ENCODE measurements around the gene ZFX.
A peak's percentile ranks its signal among the peaks of the same experiment; 100 is the strongest.

Gene ZFX

DNA sequence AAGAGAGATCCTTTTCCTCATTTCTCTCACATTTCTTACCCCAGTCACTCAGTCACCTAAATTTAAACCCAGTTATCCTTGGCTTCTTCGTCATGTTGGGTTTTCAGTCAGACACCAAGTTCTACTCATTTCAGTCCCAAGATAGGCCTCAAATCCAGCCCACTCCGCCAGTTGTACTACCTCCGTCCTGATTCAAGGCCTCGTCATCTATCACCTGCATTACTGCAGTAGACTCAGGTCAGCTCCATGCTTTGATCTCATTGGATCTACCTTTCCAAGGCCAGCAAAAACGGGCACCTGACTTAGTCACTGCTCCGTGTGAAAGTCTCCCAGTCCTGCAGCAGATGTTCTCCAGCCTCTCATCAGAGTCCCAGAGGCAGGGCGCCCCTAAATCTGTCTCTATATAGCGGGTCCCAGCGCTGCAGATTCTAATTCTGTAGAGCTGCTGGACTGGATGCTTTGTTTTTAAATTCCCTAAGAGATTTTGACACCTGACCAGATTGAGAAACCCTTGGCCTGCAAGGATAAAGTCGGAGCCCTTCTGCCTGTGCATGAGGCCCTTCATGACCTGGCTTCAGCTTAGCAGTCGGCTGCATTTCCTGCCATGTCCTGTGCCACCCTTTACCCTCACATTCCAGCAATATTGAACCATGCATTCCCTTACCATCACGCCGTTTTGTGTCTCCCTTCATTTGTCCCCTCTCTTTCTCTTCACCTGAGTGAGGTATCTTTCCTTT is 53.7 kb downstream of the ZFX start:
- DNase-seq: no peak

GRCh38 chrX:24204331-24204730 is 54.8 kb downstream of the ZFX start:
- no peak for DNase-seq

DNA sequence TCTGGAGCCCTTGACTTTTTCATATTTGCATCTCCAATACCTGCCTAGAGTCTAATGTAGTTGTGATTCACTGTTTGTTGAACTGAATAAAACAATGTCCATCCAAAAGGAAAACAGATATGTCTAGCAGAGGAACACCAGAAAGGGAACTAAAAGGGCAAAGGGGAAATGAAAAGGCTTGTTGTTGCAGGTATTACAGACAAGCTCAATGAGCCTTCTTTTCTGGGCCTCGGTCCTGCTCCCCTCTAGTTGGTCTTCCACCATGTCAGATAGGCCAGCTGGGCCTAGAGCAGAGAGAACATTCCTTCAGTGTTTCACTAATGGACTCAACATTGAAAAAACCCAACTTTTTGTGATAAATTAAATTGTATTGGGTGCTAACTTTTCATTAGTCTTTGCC is 55.4 kb downstream of the ZFX start:
- peak; percentile 5 for DNase-seq

DNA sequence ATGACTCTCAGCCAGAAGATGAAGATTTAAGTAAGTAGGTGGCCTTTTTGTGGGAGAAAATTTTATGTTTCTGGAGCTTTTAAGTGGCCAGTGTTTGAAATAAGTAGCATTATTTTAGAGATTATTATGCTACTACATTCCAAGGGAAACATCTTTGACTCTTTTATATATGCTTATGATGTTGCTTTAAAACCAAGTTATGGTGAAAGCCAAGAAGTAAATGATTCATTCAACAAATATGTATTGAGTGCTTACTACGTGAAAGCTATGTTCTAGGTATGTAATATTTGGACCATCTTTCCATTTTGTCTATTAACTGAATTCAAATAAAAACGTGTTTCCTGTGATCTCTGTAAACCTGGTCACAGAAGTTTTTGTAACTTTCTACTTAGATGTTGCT is 58.3 kb downstream of the ZFX start:
- DNase-seq: no peak

- DNase-seq: no peak
These were observed 59.1 kb downstream of the ZFX start for GRCh38 chrX:24208496-24209240.

GRCh38 chrX:24210190-24210589 is 60.7 kb downstream of the ZFX start:
- DNase-seq: no peak

- no peak for DNase-seq
These were observed 65.0 kb downstream of the ZFX start for GRCh38 chrX:24214568-24214967.

GRCh38 chrX:24215272-24215671 is 65.7 kb downstream of the ZFX start:
- DNase-seq: no peak

DNA sequence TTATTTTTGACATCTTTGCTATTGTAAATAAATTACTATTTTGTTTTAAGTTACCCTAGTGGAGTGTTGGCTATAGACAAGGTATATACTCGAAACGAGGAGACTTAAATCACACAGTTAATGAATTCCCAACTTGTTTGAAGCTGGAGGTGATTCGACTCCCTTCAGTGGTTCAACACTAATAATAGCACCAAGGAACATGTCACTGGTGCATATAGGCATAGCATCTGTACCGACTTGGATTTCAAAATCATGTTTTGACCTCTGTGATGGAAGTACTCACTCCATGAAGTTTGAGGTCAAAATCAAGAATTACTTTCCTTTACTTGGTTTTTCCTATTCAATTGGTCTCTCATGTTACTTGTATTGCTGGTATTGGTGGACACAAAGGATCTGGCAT is 66.5 kb downstream of the ZFX start:
- DNase-seq: no peak

GRCh38 chrX:24216827-24217226 is 67.3 kb downstream of the ZFX start:
- no peak for DNase-seq

DNA sequence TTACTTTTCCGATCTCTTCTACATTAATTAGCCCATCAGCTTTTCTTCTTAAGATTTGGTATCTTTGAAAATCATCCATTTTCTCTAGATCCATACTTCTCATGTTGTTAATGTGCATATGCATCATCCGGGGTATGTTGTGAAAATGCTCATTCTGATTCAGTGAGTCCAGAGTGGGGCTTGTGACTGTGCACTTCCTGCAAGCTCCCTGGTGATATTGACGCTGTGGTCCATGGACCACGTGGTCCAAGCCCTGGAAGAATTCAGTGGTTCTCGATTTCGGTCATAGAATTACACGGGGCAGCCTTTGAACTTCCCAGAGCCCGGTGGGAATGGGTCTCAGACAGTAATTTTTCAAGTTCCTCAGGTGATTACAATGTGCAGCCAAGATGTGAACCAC is 69.8 kb downstream of the ZFX start:
- peak; percentile 26 for DNase-seq

DNA sequence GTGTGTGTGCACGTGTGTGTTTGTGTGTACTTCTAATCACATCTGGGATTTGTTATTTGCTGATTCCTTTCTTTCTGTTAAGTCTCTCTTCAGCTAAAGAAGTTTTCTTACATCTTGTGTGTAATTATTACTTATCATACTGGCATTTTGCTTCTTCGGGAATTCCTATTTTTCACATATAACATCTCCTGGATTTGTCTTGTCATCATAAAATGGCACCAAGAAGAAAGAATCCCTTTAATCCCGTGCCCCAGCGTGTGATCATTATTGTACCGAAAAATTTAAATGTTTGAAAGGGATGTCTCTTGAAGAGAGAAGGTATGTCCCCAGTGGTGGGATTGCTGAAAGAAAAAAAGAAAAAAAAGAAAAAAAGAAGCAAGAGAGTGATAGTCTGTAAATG is 72.3 kb downstream of the ZFX start:
- DNase-seq: no peak

- DNase-seq: no peak
These were observed 75.7 kb downstream of the ZFX start for GRCh38 chrX:24225265-24225664.

DNA sequence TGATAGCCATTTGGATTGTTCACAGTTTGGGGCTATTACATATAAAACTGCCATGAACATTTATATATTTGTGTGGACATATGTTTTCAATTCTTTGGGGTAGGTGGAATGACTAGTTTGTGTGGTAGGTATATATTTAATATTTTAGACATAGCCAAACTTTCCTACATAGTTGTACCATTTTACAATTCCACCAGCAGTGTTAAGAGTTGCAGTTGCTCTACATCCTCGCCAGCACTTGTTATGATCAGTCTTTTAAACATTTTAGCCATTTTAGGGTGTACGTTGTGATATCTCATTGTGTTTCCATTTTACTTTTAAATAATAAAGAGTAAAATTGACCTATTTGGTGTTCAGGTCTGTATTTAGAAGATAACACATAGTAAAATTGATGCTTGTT is 76.6 kb downstream of the ZFX start:
- no peak for DNase-seq

DNA sequence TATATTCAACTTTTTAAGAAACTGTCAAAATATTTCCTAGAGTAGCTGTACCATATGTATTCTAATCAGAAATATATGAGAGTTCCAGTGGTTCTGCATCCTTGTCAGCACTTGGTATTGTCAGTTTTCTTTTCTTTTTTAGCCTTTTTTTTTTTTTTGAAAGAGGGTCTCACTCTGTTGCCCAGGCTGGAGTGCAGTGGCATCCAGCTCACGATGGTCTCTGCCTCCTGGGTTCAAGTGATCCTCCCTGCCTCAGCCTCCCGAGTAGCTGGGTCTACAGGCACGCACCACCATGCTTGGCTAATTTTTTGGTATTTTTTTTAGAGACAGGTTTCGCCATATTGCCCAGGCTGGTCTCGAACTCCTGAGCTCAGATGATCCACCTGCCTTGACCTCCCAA is 79.1 kb downstream of the ZFX start:
- DNase-seq: no peak

GRCh38 chrX:24229400-24229879 is 79.9 kb downstream of the ZFX start:
- DNase-seq: no peak

GRCh38 chrX:24229976-24230375 is 80.4 kb downstream of the ZFX start:
- DNase-seq: no peak

GRCh38 chrX:24231131-24231540 is 81.6 kb downstream of the ZFX start:
- peak; percentile 34 for DNase-seq

DNA sequence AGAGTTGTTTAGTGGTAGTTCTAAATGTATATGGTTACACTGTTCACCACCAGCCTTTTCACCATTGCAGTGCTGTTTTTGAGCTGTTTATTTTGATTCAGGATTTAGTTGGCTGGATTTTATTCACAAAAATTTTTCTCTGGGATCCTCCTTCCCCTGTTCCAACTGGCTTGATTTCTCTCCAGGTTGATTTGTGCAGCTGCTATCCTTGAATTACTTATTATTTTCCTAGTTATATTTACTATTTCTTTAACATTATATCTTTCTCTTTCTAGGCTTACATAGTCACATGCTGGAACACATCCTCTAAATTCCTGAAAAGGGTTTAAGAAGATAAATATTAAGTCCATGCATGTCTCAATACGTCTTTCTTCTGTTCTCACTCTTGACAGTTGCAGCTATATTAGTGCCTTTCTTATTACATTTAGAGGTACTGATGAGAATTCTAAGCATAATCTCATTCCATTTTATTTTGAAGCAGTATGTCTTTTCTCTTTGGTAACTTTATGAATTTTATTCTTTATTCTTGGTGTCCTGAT is 82.2 kb downstream of the ZFX start:
- DNase-seq: no peak

- DNase-seq: no peak
These were observed 83.3 kb downstream of the ZFX start for GRCh38 chrX:24232796-24233195.

DNA sequence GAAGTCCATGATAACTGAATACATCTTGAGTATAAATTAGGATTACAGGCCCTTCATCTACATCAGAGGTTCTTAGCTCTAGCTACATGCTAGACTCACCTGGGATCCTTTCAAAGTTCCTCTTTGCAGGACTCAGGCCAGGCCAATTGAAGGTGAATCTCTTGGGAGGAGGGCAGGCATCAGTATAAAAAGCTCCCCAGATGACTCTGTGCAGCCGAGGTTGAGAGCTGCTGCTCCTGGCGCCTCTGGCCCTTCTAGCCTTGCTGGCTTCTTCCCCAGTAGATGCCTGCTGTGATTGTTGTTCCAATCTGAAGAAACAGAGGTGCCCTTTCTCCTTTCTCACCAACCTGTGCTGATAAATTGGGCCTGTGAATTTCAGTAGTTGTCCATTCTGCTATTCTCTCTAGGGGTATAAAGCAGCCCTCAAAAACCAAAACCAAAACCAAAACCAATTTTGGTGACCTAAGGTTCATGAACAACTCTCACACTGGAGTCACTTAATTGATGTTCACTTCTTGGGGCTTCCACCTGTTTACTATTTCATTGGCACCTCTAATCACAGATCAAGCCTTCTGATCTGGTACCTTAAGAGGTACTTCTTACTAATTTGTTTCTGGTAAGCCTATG is 85.7 kb downstream of the ZFX start:
- no peak for DNase-seq

DNA sequence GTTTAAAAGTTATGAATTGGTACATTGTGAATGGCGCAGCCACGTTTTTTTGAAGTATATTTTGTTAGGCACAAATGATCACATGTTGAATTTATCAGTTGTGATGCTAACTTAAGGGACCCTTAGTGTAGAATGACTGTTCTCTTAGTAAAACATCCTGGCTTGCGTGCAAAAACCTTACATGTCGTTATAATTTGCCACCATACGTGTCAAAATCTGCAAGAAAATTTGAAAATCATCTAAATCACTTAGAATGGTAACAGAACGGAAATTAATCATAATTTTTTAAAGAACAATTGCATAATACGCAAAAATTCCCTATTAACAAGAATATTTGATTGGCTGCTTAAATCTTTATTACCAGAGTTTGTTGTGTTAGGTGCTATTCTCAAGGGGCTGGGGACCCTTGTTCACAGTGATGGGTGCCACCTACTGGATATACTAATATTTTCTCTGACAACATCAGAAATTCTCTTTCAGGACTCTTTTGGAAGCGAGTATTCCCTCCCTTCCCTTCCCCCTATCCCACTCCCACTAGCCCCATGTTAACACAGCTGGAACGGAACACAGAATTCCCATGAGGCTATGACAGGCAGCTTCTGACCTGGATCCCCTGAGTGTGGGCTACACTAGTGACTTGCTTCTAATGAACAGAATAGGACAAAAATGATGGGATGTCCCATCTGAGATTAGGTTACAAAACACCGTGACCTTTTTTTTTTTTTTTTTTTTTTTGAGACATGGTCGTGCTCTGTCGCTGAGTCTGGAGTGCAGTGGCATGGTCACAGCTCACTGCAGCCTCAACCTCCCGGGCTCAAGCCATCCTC is 92.5 kb downstream of the ZFX start:
- DNase-seq: peak; percentile 41

GRCh38 chrX:24242649-24243175 is 93.2 kb downstream of the ZFX start:
- peak; percentile 74 for DNase-seq
